Type B pancreatic cell (in vitro differentiated cells): ENCODE data around the gene PRKN. TPM values are rescaled to one million over a fixed set of nuclear protein-coding genes. Genes with fewer than 3 reads are reported as not detected.
"Not testable (repeated sequence)": the region's sequence is repeated elsewhere in the genome, so short reads cannot be mapped to it uniquely, and the experiment has no call there.

ENCODE experiments used
- DNase-seq: peaks from one replicate; pipeline ENCODE4 v3.0.0; 2021; ENCODE audit warnings: mixed read lengths; ENCODE audit not compliant: unreplicated experiment; ENCODE audit errors: extremely low spot score
- H3K27ac Mint-ChIP-seq: 2 replicates; pipeline ENCODE4 v1.8.0; 2021; ENCODE audit warnings: mild to moderate bottlenecking, mixed read lengths
- H3K27me3 Mint-ChIP-seq: 2 replicates; pipeline ENCODE4 v1.8.0; 2021; ENCODE audit warnings: mixed read lengths
- H3K36me3 Mint-ChIP-seq: 2 replicates; pipeline ENCODE4 v1.8.0; 2021; ENCODE audit warnings: mixed read lengths
- H3K4me1 Mint-ChIP-seq: one replicate; pipeline ENCODE4 v1.8.0; 2021; ENCODE audit warnings: mixed read lengths; ENCODE audit not compliant: unreplicated experiment
- H3K4me3 Mint-ChIP-seq: 2 replicates; pipeline ENCODE4 v1.8.0; 2021; ENCODE audit warnings: mild to moderate bottlenecking, mixed read lengths
- H3K9me3 Mint-ChIP-seq: 2 replicates; pipeline ENCODE4 v1.8.0; 2021; ENCODE audit warnings: mixed read lengths
- CTCF ChIP-seq: fragments of 200-600 bp; sonication (generic); conservative IDR thresholded peaks from 2 replicates; pipeline ENCODE4 v1.5.0; 2021; ENCODE audit warnings: antibody characterized with exemption, mild to moderate bottlenecking
- total RNA-seq: library from RNA; stranded (reverse); gene quantifications from 2 replicates; pipeline ENCODE4 v1.2.1, GENCODE V29; 2021; ENCODE audit warnings: low replicate concordance

PRKN gene
- total RNA-seq, 1 donor from 2014 or later, result 6.2 TPM

GRCh38 chr6:161828355-161828754 is 899.2 kb downstream of the PRKN start:
- Mint-ChIP-seq H3K4me3 (no peak overlapping the region), H3K9me3 (no peaks in the 10 kb centered on the region), H3K36me3 (no peaks in the 10 kb centered on the region), H3K4me1 (peaks cover 8% of the 10 kb centered on the region), H3K27me3 (no peaks in the 10 kb centered on the region), H3K27ac (no peak overlapping the region)
- no peak for DNase-seq
- no peak for TF ChIP-seq CTCF

DNA sequence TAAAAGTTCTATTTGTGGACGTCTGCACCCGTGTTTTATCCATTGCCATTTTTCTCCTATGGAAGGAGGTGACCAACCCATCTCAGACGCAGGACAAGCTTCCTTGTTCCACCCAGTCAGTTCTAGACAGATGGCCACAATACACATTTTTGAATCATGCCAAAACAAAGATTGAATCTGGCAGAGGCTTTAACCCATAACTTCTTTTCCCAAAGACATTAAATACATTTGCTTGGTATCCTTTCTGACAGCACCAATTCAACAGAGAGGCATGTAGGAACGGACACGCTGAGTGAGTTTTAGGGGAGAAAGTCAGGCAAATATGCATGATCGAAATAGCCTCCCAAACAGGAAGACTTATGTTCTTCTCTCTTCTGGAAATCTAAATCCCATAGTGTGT is 901.1 kb downstream of the PRKN start:
- Mint-ChIP-seq H3K27ac (no peak overlapping the region), H3K9me3 (no peaks in the 10 kb centered on the region), H3K36me3 (no peaks in the 10 kb centered on the region), H3K4me1 (peaks cover 8% of the 10 kb centered on the region), H3K27me3 (no peaks in the 10 kb centered on the region), H3K4me3 (no peak overlapping the region)
- TF ChIP-seq CTCF, result no peak
- no peak for DNase-seq

DNA sequence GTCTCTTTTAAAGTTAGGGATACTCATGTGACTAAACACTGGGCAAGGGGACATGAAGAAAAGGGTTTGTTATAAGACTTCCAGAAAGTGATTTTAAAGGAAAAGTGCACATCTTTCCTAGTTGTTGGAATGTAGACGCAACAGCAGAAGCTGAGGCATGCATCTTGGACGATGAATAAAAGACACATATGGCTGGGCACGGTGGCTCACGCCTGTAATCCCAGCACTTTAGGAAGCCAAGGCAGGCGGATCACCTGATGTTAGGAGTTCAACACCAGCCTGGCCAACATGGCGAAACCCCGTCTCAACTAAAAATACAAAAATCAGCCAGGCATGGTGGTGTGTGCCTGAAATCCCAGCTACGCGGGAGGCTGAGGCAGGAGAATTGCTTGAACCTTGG is 905.4 kb downstream of the PRKN start:
- H3K36me3 Mint-ChIP-seq, H3K4me3 Mint-ChIP-seq, DNase-seq, H3K9me3 Mint-ChIP-seq, H3K27me3 Mint-ChIP-seq, H3K4me1 Mint-ChIP-seq, H3K27ac Mint-ChIP-seq: not testable (repeated sequence)

GRCh38 chr6:161817881-161818280 is 909.7 kb downstream of the PRKN start:
- no peak overlapping the region for H3K4me3 Mint-ChIP-seq
- H3K27ac Mint-ChIP-seq, result no peak overlapping the region

DNA sequence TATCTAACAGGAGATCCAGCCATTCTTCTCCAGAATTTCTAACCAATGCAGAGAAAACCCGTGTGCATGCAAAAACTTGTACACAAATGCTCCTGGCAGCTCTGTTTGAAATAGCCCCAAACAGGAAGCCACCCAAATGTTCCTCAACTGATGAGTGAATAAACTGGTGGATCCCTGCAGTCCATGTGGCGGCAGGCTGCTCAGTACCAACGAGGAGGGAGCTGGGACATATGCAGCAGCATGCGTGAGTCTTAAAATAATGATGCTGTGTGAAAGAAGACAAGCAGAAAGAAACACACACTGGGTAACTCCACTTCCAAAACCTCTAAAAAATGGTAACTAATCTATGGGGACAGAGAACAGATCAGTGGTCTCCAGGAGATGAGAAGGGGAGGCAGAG is 911.6 kb downstream of the PRKN start:
- H3K9me3 Mint-ChIP-seq, result peaks cover 4% of the 10 kb centered on the region
- DNase-seq, result no peak
- no peaks in the 10 kb centered on the region for H3K27me3 Mint-ChIP-seq
- no peak overlapping the region for H3K27ac Mint-ChIP-seq
- H3K4me1 Mint-ChIP-seq, result peaks cover 6% of the 10 kb centered on the region
- no peaks in the 10 kb centered on the region for H3K36me3 Mint-ChIP-seq
- no peak for TF ChIP-seq CTCF
- no peak overlapping the region for H3K4me3 Mint-ChIP-seq

More at GRCh38 chr6:161817881-161818280, 909.7 kb downstream of the PRKN start:
- no peak for DNase-seq
- H3K36me3 Mint-ChIP-seq, result no peaks in the 10 kb centered on the region
- H3K27me3 Mint-ChIP-seq, result no peaks in the 10 kb centered on the region
- peaks cover 6% of the 10 kb centered on the region for H3K4me1 Mint-ChIP-seq
- TF ChIP-seq CTCF, result no peak
- no peaks in the 10 kb centered on the region for H3K9me3 Mint-ChIP-seq

GRCh38 chr6:161813156-161813555 is 914.4 kb downstream of the PRKN start:
- no peak overlapping the region for H3K27ac Mint-ChIP-seq
- no peaks in the 10 kb centered on the region for H3K27me3 Mint-ChIP-seq
- no peak for DNase-seq
- no peak for TF ChIP-seq CTCF
- peaks cover 6% of the 10 kb centered on the region for H3K4me1 Mint-ChIP-seq
- H3K9me3 Mint-ChIP-seq, result peaks cover 4% of the 10 kb centered on the region
- H3K36me3 Mint-ChIP-seq, result no peaks in the 10 kb centered on the region
- H3K4me3 Mint-ChIP-seq, result no peak overlapping the region
